ENCODE results near the gene IQSEC1. TPM values are rescaled to one million over a fixed set of nuclear protein-coding genes. Genes with fewer than 3 reads are reported as not detected.

The IQSEC1 gene
- total and polyA plus RNA-seq, 2 of the 8 experiments (the other 6 are each of a cell fraction or from before 2014, with no cell fraction given), result 6.8 to 28.8 TPM

DNA sequence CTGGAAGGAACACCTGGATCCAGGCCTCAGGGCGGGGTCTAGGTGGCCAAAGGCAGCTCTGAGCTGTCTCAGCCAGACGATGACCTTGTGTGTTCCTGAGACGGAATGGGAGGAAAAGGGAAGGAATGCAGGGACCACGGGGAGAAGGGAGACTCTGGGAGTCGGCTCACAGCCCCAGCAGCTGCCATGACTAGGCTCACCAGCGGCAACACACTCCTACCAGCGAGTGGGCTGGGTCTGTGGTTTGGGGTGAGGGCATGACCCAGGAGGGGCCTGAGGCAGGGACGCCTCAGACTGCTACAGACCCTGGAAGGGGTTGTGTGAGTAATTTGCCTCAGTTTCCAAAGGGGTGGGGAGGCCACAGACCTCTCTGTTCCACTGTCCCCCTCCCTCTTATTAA is 19.8 kb downstream of the IQSEC1 start:
- 87% methylated on average over 8 of the region's 8 CpGs; no CpG with 5 or more reads in 1 of the 2 experiments for WGBS, 2 experiments (ENCODE audit: extremely low coverage in 1 of 2, insufficient coverage in 1 of 2, insufficient read length in 1 of 2, insufficient replicate concordance in 2 of 2, low coverage in 1 of 2, low lambda C conversion rate in 2 of 2, missing lambda C conversion rate in 1 of 2)
- TF ChIP-seq NANOG (IDR thresholded peaks at IDR 0.05; ENCODE audit: insufficient read depth, low read depth, low read length, poor library complexity, severe bottlenecking) (no peak), CHD2 (IDR thresholded peaks at IDR 0.05; ENCODE audit: low read length) (no peak)

More for the DNA sequence above, 19.8 kb downstream of the IQSEC1 start:
- no peak overlapping the region for H3K14ac ChIP-seq (ENCODE audit: insufficient read length)
- H2BK20ac ChIP-seq (ENCODE audit: low read length), result no peak overlapping the region
- no peaks in the 10 kb centered on the region for H3K27me3 ChIP-seq (replicated peaks in 1 of 4; ENCODE audit: control insufficient read depth in 3 of 4, extremely low read depth in 1 of 4, insufficient read depth in 3 of 4, low read length in 3 of 4)
- H3K4me3 ChIP-seq (ENCODE audit: extremely low read depth in 1 of 4, insufficient read depth in 2 of 4, low read depth in 3 of 4, low read length in 4 of 4), result no peak overlapping the region
- H3K23ac ChIP-seq (ENCODE audit: insufficient read length), result no peak overlapping the region
- H2AFZ ChIP-seq (ENCODE audit: low read length), result no peak overlapping the region
- no peak overlapping the region for H4K8ac ChIP-seq (ENCODE audit: extremely low read depth, insufficient read depth, low read length)
- H3K9ac ChIP-seq (replicated peaks in 1 of 4; ENCODE audit: extremely low read depth in 1 of 4, low read depth in 3 of 4, low read length in 3 of 4), result no peak overlapping the region; a peak in 1 of 7 replicates
- no peaks in the 10 kb centered on the region for H4K20me1 ChIP-seq (replicated peaks in 1 of 2; ENCODE audit: control insufficient read depth in 1 of 2, insufficient read depth in 2 of 2, low read length in 2 of 2)
- ChIA-PET POLR2A (ENCODE audit: partially characterized antibody) (no interaction called here), CTCF (ENCODE audit: partially characterized antibody) (interaction anchor here (0.8 to 1.6 kb wide), 3 partner anchors 11 to 26 kb away, joined by 3 read pairs; no protein-coding TSS in a partner anchor)
- 0 out of 2 replicates have a peak overlapping the region, but pooled peaks have one; percentile 34 for H2AK5ac ChIP-seq (ENCODE audit: low read depth, low read length)
- no peaks in the 10 kb centered on the region for H3K9me3 ChIP-seq (ENCODE audit: insufficient read depth in 2 of 2, low read depth in 1 of 2, low read length in 1 of 2)
- no peak overlapping the region for H4K91ac ChIP-seq (replicated peaks; ENCODE audit: insufficient read length, low read length)
- no peaks in the 10 kb centered on the region for H3K23me2 ChIP-seq (ENCODE audit: low read depth, low read length)
- H4K5ac ChIP-seq (ENCODE audit: insufficient read length, low read depth, low read length), result no peak overlapping the region
- H3K4me2 ChIP-seq (ENCODE audit: insufficient read depth in 1 of 2, low read depth in 2 of 2, low read length in 2 of 2), result no peak overlapping the region
- no peak overlapping the region for H3K4ac ChIP-seq (replicated peaks; ENCODE audit: insufficient read length, low read depth, low read length)
- no peak overlapping the region for H3K18ac ChIP-seq (ENCODE audit: extremely low read depth, low read length)
- H2BK120ac ChIP-seq (replicated peaks; ENCODE audit: low read depth, low read length), result no peak overlapping the region
- DNase-seq (ENCODE audit: low read depth in 1 of 2, low spot score in 2 of 2) (no peak), FAIRE-seq (no peak)
- no peaks in the 10 kb centered on the region for H3K79me2 ChIP-seq (ENCODE audit: control insufficient read depth in 1 of 2, insufficient read depth in 2 of 2, low read length in 2 of 2)
- no peaks in the 10 kb centered on the region for H3K36me3 ChIP-seq (ENCODE audit: control insufficient read depth in 2 of 4, insufficient read depth in 4 of 4, low read length in 3 of 4)
- no peak overlapping the region for H2BK5ac ChIP-seq (ENCODE audit: low read depth, low read length)
- peaks cover 0 to 10% (median 4%) of the 10 kb centered on the region in 4 experiments; a peak in 4 of 7 replicates for H3K4me1 ChIP-seq (replicated peaks in 1 of 4; ENCODE audit: control insufficient read depth in 3 of 4, insufficient read depth in 4 of 4, low read length in 3 of 4)
- no peak overlapping the region for H3K27ac ChIP-seq (ENCODE audit: low read depth, low read length)
- H2BK12ac ChIP-seq (ENCODE audit: low read depth, low read length), result no peak overlapping the region
- H2BK15ac ChIP-seq (ENCODE audit: low read length), result no peak overlapping the region
- no peak overlapping the region for H3K56ac ChIP-seq (replicated peaks; ENCODE audit: insufficient read length, low read depth, low read length)
- no peaks in the 10 kb centered on the region; the same call in 1 of the 2 replicates for H3K79me1 ChIP-seq (ENCODE audit: low read depth, low read length)
